ENCODE results near the gene CDK17. TPM values are rescaled to one million over a fixed set of nuclear protein-coding genes. Genes with fewer than 3 reads are reported as not detected.

CDK17 gene
- total RNA-seq, 1 donor from 2014 or later = 32.4 TPM

GRCh38 chr12:96293093-96293492 lies 107.1 kb downstream of the CDK17 start:
- H3K4me3 Mint-ChIP-seq = no peak overlapping the region
- no peak for DNase-seq (ENCODE audit: low spot score)
- H3K4me1 Mint-ChIP-seq (ENCODE audit: low read depth) = peaks cover 5% of the 10 kb centered on the region
- intact Hi-C loops (cut with micrococcal nuclease) = no loop called here
- H3K27me3 Mint-ChIP-seq (ENCODE audit: insufficient read depth) = no peaks in the 10 kb centered on the region
- H3K9me3 Mint-ChIP-seq = no peaks in the 10 kb centered on the region
- H3K27ac Mint-ChIP-seq = no peak overlapping the region
- peaks cover 31% of the 10 kb centered on the region for H3K36me3 Mint-ChIP-seq (ENCODE audit: low read depth)

DNA sequence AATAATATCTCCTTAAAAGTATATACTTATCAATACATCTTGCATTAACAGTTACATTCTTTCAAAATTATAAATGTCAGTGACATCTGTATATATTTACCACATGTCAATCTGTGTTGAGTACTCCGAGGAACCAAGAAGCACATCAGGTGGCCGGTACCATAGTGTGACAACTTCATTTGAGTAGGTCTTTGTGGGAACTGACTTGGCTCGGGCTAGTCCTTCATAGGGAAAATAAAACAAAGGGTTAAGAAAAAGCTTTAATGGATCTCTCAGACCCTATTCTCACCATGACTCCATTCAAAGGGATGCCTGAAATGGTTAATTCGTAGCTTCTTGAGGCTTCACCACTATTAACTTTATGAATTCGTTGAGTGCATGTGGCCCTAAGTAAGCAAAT lies 111.2 kb downstream of the CDK17 start:
- Mint-ChIP-seq H3K4me1 (ENCODE audit: low read depth) (peaks cover 11% of the 10 kb centered on the region), H3K9me3 (no peaks in the 10 kb centered on the region), H3K27ac (no peak overlapping the region), H3K27me3 (ENCODE audit: insufficient read depth) (no peaks in the 10 kb centered on the region), H3K4me3 (no peak overlapping the region), H3K36me3 (ENCODE audit: low read depth) (peaks cover 42% of the 10 kb centered on the region)
- intact Hi-C loops (cut with micrococcal nuclease) = no loop called here
- DNase-seq (ENCODE audit: low spot score) = no peak

- H3K27me3 Mint-ChIP-seq (ENCODE audit: insufficient read depth) = no peaks in the 10 kb centered on the region
- intact Hi-C loops (cut with micrococcal nuclease) = no loop called here
- peaks cover 46% of the 10 kb centered on the region for H3K36me3 Mint-ChIP-seq (ENCODE audit: low read depth)
- H3K27ac Mint-ChIP-seq = peak overlapping the region; percentile 20
- no peak for DNase-seq (ENCODE audit: low spot score)
- H3K9me3 Mint-ChIP-seq = no peaks in the 10 kb centered on the region
- H3K4me1 Mint-ChIP-seq (ENCODE audit: low read depth) = peaks cover 11% of the 10 kb centered on the region
- H3K4me3 Mint-ChIP-seq = no peak overlapping the region
Observed at GRCh38 chr12:96285158-96285557, 115.1 kb downstream of the CDK17 start.

GRCh38 chr12:96274331-96274730 lies 125.9 kb downstream of the CDK17 start:
- no peaks in the 10 kb centered on the region for H3K27me3 Mint-ChIP-seq (ENCODE audit: insufficient read depth)
- H3K4me1 Mint-ChIP-seq (ENCODE audit: low read depth) = peaks cover 19% of the 10 kb centered on the region
- H3K4me3 Mint-ChIP-seq = no peak overlapping the region
- H3K9me3 Mint-ChIP-seq = no peaks in the 10 kb centered on the region
- peak overlapping the region; percentile 1 for H3K27ac Mint-ChIP-seq
- intact Hi-C loops (cut with micrococcal nuclease) = no loop called here
- H3K36me3 Mint-ChIP-seq (ENCODE audit: low read depth) = peaks cover 37% of the 10 kb centered on the region
- no peak for DNase-seq (ENCODE audit: low spot score)

DNA sequence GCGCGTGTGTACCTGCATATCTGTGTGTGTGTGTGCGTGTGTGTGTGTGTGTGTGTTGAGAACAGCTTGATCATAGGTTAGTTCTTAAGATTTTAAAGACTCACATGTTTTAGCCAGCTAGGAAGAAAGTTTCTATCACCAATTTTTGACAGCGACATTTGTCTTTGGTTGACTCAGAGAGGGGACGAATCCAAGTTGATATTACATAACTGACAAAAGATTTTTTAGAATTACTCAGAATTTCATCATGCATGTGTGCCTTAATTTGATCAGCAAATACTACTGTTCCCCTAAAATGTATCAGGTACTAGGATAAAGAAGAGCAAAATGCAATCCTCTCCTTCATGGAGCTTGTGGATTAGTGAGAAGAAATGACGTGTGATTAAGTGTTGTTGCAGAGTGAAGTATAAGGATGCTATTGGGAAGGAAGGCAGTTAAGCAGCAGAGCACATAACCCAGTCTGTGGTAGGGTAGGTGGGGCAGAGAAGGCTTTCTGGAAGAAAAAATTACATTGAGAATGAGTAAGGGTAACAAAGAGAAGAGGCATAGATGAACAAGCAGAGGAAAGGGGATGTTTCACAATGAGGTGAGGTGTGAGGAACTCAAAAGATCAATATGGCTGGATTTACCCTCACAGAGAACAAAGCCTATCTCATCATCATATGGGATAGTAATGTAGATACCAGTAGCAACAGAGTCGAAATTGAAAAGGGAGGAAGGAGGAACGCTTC lies 128.6 kb downstream of the CDK17 start:
- Mint-ChIP-seq H3K27ac (peak overlapping the region; percentile 14), H3K4me3 (no peak overlapping the region), H3K27me3 (ENCODE audit: insufficient read depth) (no peaks in the 10 kb centered on the region), H3K9me3 (no peaks in the 10 kb centered on the region), H3K4me1 (ENCODE audit: low read depth) (peaks cover 19% of the 10 kb centered on the region), H3K36me3 (ENCODE audit: low read depth) (peaks cover 49% of the 10 kb centered on the region)
- no peak for DNase-seq (ENCODE audit: low spot score)
- intact Hi-C loops (cut with micrococcal nuclease) = no loop called here

DNA sequence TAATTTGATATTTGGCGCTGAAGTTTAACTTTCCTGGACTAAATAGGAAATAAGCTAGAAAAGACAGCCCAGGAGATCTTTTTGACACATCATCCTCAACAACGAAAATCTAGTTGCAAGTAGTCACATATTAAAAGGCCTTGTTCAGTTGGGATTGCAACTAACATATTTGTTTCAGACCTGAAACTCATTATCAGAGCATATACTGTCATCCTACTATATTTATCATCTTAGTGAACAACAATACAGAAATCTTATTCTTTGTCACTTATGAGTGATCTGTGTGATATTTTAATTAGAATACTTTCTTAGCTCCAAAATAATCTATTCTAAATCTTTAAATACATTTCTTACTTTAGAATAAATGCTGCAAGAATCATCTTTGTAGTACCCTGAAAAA lies 134.0 kb downstream of the CDK17 start:
- intact Hi-C loops (cut with micrococcal nuclease) = no loop called here
- Mint-ChIP-seq H3K4me1 (ENCODE audit: low read depth) (peaks cover 8% of the 10 kb centered on the region), H3K27ac (no peak overlapping the region), H3K27me3 (ENCODE audit: insufficient read depth) (no peaks in the 10 kb centered on the region), H3K9me3 (no peaks in the 10 kb centered on the region), H3K36me3 (ENCODE audit: low read depth) (peaks cover 43% of the 10 kb centered on the region), H3K4me3 (no peak overlapping the region)
- DNase-seq (ENCODE audit: low spot score) = no peak

- H3K4me3 Mint-ChIP-seq = no peak overlapping the region
- no peaks in the 10 kb centered on the region for H3K9me3 Mint-ChIP-seq
- DNase-seq (ENCODE audit: low spot score) = no peak
- peaks cover 45% of the 10 kb centered on the region for H3K36me3 Mint-ChIP-seq (ENCODE audit: low read depth)
- peaks cover 12% of the 10 kb centered on the region for H3K4me1 Mint-ChIP-seq (ENCODE audit: low read depth)
- intact Hi-C loops (cut with micrococcal nuclease) = no loop called here
- H3K27me3 Mint-ChIP-seq (ENCODE audit: insufficient read depth) = no peaks in the 10 kb centered on the region
- no peak overlapping the region for H3K27ac Mint-ChIP-seq
Observed at GRCh38 chr12:96265836-96266235, 134.4 kb downstream of the CDK17 start.

- peaks cover 15% of the 10 kb centered on the region for H3K4me1 Mint-ChIP-seq (ENCODE audit: low read depth)
- no peaks in the 10 kb centered on the region for H3K27me3 Mint-ChIP-seq (ENCODE audit: insufficient read depth)
- no peaks in the 10 kb centered on the region for H3K9me3 Mint-ChIP-seq
- H3K4me3 Mint-ChIP-seq = no peak overlapping the region
- no peak for DNase-seq (ENCODE audit: low spot score)
- intact Hi-C loops (cut with micrococcal nuclease) = no loop called here
- no peak overlapping the region for H3K27ac Mint-ChIP-seq
- peaks cover 47% of the 10 kb centered on the region for H3K36me3 Mint-ChIP-seq (ENCODE audit: low read depth)
Observed at GRCh38 chr12:96265400-96265799, 134.8 kb downstream of the CDK17 start.

GRCh38 chr12:96263449-96263902 lies 136.8 kb downstream of the CDK17 start:
- intact Hi-C loops (cut with micrococcal nuclease) = no loop called here
- Mint-ChIP-seq H3K27ac (peak overlapping the region; percentile 72), H3K4me3 (no peak overlapping the region), H3K36me3 (ENCODE audit: low read depth) (peaks cover 37% of the 10 kb centered on the region), H3K4me1 (ENCODE audit: low read depth) (peaks cover 15% of the 10 kb centered on the region), H3K27me3 (ENCODE audit: insufficient read depth) (no peaks in the 10 kb centered on the region), H3K9me3 (no peaks in the 10 kb centered on the region)
- DNase-seq (ENCODE audit: low spot score) = no peak

DNA sequence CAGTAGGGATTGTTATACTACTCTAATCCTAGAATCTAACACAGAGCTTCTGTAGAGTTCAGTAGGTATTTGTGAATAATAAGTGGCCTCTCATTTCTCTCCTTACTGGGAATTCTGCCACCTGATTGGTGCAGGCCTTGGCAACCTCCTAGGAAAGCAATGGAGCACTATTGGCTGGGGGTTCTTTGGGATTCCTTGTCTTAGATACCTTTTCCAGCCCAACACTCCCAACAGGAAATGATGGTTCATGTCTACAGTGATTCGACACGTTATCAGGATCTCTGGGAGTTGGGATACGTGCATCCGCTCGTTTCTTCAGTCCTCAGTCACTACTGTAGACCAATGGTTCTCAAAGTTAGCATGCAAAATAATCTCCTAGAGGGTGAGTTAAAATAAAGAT lies 138.7 kb downstream of the CDK17 start:
- Mint-ChIP-seq H3K36me3 (ENCODE audit: low read depth) (peaks cover 25% of the 10 kb centered on the region), H3K27me3 (ENCODE audit: insufficient read depth) (no peaks in the 10 kb centered on the region), H3K9me3 (no peaks in the 10 kb centered on the region), H3K27ac (no peak overlapping the region), H3K4me3 (no peak overlapping the region), H3K4me1 (ENCODE audit: low read depth) (peaks cover 15% of the 10 kb centered on the region)
- DNase-seq (ENCODE audit: low spot score) = no peak
- intact Hi-C loops (cut with micrococcal nuclease) = no loop called here

GRCh38 chr12:96260644-96261043 lies 139.6 kb downstream of the CDK17 start:
- intact Hi-C loops (cut with micrococcal nuclease) = no loop called here
- H3K36me3 Mint-ChIP-seq (ENCODE audit: low read depth) = peaks cover 25% of the 10 kb centered on the region
- H3K9me3 Mint-ChIP-seq = no peaks in the 10 kb centered on the region
- DNase-seq (ENCODE audit: low spot score) = no peak
- H3K27ac Mint-ChIP-seq = no peak overlapping the region
- peaks cover 15% of the 10 kb centered on the region for H3K4me1 Mint-ChIP-seq (ENCODE audit: low read depth)
- H3K4me3 Mint-ChIP-seq = no peak overlapping the region
- H3K27me3 Mint-ChIP-seq (ENCODE audit: insufficient read depth) = no peaks in the 10 kb centered on the region

DNA sequence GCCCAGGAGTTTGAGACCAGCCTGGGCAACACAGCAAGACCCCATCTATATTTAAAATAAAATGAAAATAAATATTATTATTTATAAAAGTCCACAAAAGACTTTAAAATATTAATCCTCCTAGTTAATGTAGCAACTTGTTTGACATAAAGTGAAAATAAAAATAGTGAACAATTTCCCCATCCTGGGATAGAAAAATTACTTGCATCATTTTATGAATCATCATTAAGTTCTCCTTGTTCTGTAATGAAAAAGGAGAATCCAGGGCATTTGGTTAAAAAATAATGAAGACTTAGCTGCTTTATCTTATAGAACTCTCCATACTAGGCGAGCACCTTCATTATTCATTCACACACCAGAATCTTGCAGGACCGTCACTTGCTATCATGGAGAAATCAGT lies 140.0 kb downstream of the CDK17 start:
- H3K27me3 Mint-ChIP-seq (ENCODE audit: insufficient read depth) = no peaks in the 10 kb centered on the region
- no peak for DNase-seq (ENCODE audit: low spot score)
- no peak overlapping the region for H3K4me3 Mint-ChIP-seq
- H3K4me1 Mint-ChIP-seq (ENCODE audit: low read depth) = peaks cover 15% of the 10 kb centered on the region
- intact Hi-C loops (cut with micrococcal nuclease) = no loop called here
- H3K27ac Mint-ChIP-seq = no peak overlapping the region
- H3K36me3 Mint-ChIP-seq (ENCODE audit: low read depth) = peaks cover 25% of the 10 kb centered on the region
- H3K9me3 Mint-ChIP-seq = no peaks in the 10 kb centered on the region

- Mint-ChIP-seq H3K36me3 (ENCODE audit: low read depth) (peaks cover 20% of the 10 kb centered on the region), H3K27me3 (ENCODE audit: insufficient read depth) (no peaks in the 10 kb centered on the region), H3K4me3 (no peak overlapping the region), H3K27ac (no peak overlapping the region), H3K9me3 (no peaks in the 10 kb centered on the region), H3K4me1 (ENCODE audit: low read depth) (peaks cover 15% of the 10 kb centered on the region)
- DNase-seq (ENCODE audit: low spot score) = no peak
- intact Hi-C loops (cut with micrococcal nuclease) = loop anchor here (5.0 kb wide), 1 partner anchor 39 kb away; no protein-coding TSS in a partner anchor
Observed at GRCh38 chr12:96258104-96258961, 141.9 kb downstream of the CDK17 start.
